ENCODE data around the gene DEDD. TPM values are rescaled to one million over a fixed set of nuclear protein-coding genes. Genes with fewer than 3 reads are reported as not detected.

DEDD gene
- total and polyA plus RNA-seq, 2 of the 13 experiments (the other 11 are each of a cell fraction or from before 2014, with no cell fraction given), result 12.6 to 27.8 TPM

GRCh38 chr1:161153682-161154337, 21.3 kb upstream of the DEDD start, which contains the start of gene UFC1 (continued):
- TF ChIP-seq, protein P1, sequence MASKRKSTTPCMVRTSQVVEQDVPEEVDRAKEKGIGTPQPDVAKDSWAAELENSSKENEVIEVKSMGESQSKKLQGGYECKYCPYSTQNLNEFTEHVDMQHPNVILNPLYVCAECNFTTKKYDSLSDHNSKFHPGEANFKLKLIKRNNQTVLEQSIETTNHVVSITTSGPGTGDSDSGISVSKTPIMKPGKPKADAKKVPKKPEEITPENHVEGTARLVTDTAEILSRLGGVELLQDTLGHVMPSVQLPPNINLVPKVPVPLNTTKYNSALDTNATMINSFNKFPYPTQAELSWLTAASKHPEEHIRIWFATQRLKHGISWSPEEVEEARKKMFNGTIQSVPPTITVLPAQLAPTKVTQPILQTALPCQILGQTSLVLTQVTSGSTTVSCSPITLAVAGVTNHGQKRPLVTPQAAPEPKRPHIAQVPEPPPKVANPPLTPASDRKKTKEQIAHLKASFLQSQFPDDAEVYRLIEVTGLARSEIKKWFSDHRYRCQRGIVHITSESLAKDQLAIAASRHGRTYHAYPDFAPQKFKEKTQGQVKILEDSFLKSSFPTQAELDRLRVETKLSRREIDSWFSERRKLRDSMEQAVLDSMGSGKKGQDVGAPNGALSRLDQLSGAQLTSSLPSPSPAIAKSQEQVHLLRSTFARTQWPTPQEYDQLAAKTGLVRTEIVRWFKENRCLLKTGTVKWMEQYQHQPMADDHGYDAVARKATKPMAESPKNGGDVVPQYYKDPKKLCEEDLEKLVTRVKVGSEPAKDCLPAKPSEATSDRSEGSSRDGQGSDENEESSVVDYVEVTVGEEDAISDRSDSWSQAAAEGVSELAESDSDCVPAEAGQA (IDR thresholded peaks at IDR 0.05; ENCODE audit: low read depth), result peak; percentile 96
- TF ChIP-seq, protein P1 (CRISPR knock-in tag; IDR thresholded peaks at IDR 0.05; ENCODE audit: borderline replicate concordance), result no peak
- TF ChIP-seq ZBTB38 (CRISPR knock-in tag; IDR thresholded peaks at IDR 0.05) (no peak), JUN (CRISPR knock-in tag; IDR thresholded peaks at IDR 0.05) (no peak), FOXO4 (CRISPR knock-in tag; conservative IDR thresholded peaks at IDR 0.05) (no peak), ZNF451 (CRISPR knock-in tag; IDR thresholded peaks at IDR 0.05) (no peak), NRL (CRISPR knock-in tag; IDR thresholded peaks at IDR 0.05; ENCODE audit: borderline replicate concordance) (no peak), ZNF263 (CRISPR knock-in tag; IDR thresholded peaks at IDR 0.05) (no peak), SAFB2 (CRISPR knock-in tag; IDR thresholded peaks at IDR 0.05; ENCODE audit: borderline replicate concordance, low read depth) (no peak), ZNF776 (CRISPR knock-in tag; IDR thresholded peaks at IDR 0.05) (no peak), NFE2L1 (CRISPR knock-in tag; IDR thresholded peaks at IDR 0.05; ENCODE audit: borderline replicate concordance) (no peak), BRCA1 (CRISPR knock-in tag; IDR thresholded peaks at IDR 0.05) (no peak), KDM5B (CRISPR knock-in tag; IDR thresholded peaks at IDR 0.05; ENCODE audit: borderline replicate concordance) (no peak; the same call in 1 of the 2 replicates), ZNF577 (CRISPR knock-in tag; IDR thresholded peaks at IDR 0.05; ENCODE audit: borderline replicate concordance, low read depth) (no peak), ZNF33A (CRISPR knock-in tag; IDR thresholded peaks at IDR 0.05; ENCODE audit: borderline replicate concordance) (no peak), SMARCC2 (IDR thresholded peaks at IDR 0.05) (no peak)
- TF ChIP-seq, protein P2, sequence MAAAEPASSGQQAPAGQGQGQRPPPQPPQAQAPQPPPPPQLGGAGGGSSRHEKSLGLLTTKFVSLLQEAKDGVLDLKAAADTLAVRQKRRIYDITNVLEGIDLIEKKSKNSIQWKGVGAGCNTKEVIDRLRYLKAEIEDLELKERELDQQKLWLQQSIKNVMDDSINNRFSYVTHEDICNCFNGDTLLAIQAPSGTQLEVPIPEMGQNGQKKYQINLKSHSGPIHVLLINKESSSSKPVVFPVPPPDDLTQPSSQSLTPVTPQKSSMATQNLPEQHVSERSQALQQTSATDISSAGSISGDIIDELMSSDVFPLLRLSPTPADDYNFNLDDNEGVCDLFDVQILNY (CRISPR knock-in tag; conservative IDR thresholded peaks at IDR 0.05), result no peak
- TF ChIP-seq, protein P3, sequence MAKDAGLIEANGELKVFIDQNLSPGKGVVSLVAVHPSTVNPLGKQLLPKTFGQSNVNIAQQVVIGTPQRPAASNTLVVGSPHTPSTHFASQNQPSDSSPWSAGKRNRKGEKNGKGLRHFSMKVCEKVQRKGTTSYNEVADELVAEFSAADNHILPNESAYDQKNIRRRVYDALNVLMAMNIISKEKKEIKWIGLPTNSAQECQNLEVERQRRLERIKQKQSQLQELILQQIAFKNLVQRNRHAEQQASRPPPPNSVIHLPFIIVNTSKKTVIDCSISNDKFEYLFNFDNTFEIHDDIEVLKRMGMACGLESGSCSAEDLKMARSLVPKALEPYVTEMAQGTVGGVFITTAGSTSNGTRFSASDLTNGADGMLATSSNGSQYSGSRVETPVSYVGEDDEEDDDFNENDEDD (CRISPR knock-in tag; IDR thresholded peaks at IDR 0.05; ENCODE audit: borderline replicate concordance), result no peak; the same call in 1 of the 2 replicates
- TF ChIP-seq, protein P4, sequence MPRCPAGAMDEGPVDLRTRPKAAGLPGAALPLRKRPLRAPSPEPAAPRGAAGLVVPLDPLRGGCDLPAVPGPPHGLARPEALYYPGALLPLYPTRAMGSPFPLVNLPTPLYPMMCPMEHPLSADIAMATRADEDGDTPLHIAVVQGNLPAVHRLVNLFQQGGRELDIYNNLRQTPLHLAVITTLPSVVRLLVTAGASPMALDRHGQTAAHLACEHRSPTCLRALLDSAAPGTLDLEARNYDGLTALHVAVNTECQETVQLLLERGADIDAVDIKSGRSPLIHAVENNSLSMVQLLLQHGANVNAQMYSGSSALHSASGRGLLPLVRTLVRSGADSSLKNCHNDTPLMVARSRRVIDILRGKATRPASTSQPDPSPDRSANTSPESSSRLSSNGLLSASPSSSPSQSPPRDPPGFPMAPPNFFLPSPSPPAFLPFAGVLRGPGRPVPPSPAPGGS (CRISPR knock-in tag; IDR thresholded peaks at IDR 0.05), result no peak; the same call in 1 of the 2 replicates

Measured in HepG2 (cell line).